ENCODE measurements around the gene INTS2.

DNA sequence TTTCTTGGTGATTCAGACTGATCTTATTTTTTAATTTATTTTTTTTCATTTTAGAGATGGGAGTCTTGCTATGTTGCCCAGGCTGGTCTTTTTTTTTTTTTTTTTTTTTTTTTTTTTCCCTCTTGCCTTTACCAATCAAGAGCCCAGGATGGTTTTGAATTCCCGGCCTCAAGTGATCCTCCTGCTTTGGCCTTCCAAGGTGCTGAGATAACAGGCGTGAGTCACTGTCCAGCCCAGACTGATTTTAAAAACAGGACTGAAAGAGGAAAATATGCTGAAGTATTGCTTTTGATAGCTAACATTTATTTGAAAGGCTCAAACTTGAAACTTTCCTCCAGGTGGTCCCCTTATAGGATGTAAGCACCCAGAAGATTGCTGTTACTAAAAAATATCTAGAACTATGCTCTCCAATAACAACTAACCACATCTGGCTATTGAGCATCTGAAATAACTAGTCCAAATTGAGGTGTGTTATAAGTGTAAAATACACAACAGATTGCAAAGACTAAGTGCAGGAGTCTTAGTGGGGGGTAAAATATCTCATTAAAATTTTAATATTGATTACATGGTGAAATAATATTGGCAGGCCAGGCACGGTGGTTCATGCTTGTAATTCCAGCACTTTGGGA lies 48.7 kb downstream of the INTS2 start:
- TF ChIP-seq CTCF (IDR thresholded peaks at IDR 0.05) = no peak
- TF ChIP-seq POLR2AphosphoS5 (IDR thresholded peaks at IDR 0.05) = no peak

Data from breast epithelium (tissue), 3 donors.